Activated T-helper 2 cell treated with anti-CD3 and anti-CD28 coated beads, Interferon-gamma antibody, Interleukin-2, Interleukin-4, amounts not matched to agents 10 μg/mL and 5 μg/mL and 100 μg/mL, durations not matched to agents 14 hours and 24 hours and 36 hours (primary cell): ENCODE results near the gene KRT74. TPM values are rescaled to one million over a fixed set of nuclear protein-coding genes. Genes with fewer than 3 reads are reported as not detected.

Experiments used
- DNase-seq: peaks from one replicate; pipeline ENCODE4 v3.0.0; 2021; ENCODE audit warnings: low spot score
- H3K27ac Mint-ChIP-seq: one replicate; pipeline ENCODE4 v1.8.0; 2021; ENCODE audit warnings: mixed read lengths
- H3K27me3 Mint-ChIP-seq: one replicate; pipeline ENCODE4 v1.8.0; 2021; ENCODE audit warnings: low read depth, mixed read lengths
- H3K36me3 Mint-ChIP-seq: one replicate; pipeline ENCODE4 v1.8.0; 2021; ENCODE audit warnings: low read depth, mixed read lengths
- H3K4me1 Mint-ChIP-seq: one replicate; pipeline ENCODE4 v1.8.0; 2021; ENCODE audit warnings: low read depth, mixed read lengths
- H3K4me3 Mint-ChIP-seq: one replicate; pipeline ENCODE4 v1.8.0; 2021; ENCODE audit warnings: low read depth, mild to moderate bottlenecking, moderate library complexity, mixed read lengths
- H3K9me3 Mint-ChIP-seq: one replicate; pipeline ENCODE4 v1.8.0; 2021; ENCODE audit warnings: mixed read lengths
- intact Hi-C: fragments of 100-400 bp; cut with micrococcal nuclease; formaldehyde crosslinking; loops from one replicate; pipeline ENCODE4 v1.15.1; 2023
- total RNA-seq: library from RNA; stranded (reverse); gene quantifications from 2 replicates; pipeline ENCODE4 v1.2.3, GENCODE V29; 2022

The KRT74 gene
- not detected in 2 replicates for total RNA-seq

GRCh38 chr12:52573743-52574142, at the start of gene KRT74:
TSS of gene KRT74 (minus strand) at chr12:52573843. CDS start at chr12:52573777, 66 bp downstream.
- DNase-seq, result no peak
- H3K9me3 Mint-ChIP-seq, result no peaks in the 10 kb centered on the region
- H3K36me3 Mint-ChIP-seq, result no peaks in the 10 kb centered on the region
- intact Hi-C loops, result no loop called here
- H3K4me1 Mint-ChIP-seq, result no peaks in the 10 kb centered on the region
- peaks cover 8% of the 10 kb centered on the region for H3K27me3 Mint-ChIP-seq
- no peak within 1 kb of the TSS for H3K27ac Mint-ChIP-seq
- H3K4me3 Mint-ChIP-seq, result no peak within 1 kb of the TSS

- Mint-ChIP-seq H3K27me3 (peaks cover 23% of the 10 kb centered on the region), H3K4me1 (peaks cover 11% of the 10 kb centered on the region), H3K36me3 (no peaks in the 10 kb centered on the region), H3K4me3 (no peak overlapping the region), H3K27ac (no peak overlapping the region), H3K9me3 (no peaks in the 10 kb centered on the region)
- DNase-seq, result no peak
- intact Hi-C loops, result no loop called here
Observed at GRCh38 chr12:52622349-52622748, 48.7 kb upstream of the KRT74 start.

- Mint-ChIP-seq H3K4me3 (no peak overlapping the region), H3K9me3 (no peaks in the 10 kb centered on the region), H3K4me1 (peaks cover 20% of the 10 kb centered on the region), H3K36me3 (no peaks in the 10 kb centered on the region), H3K27me3 (peaks cover 13% of the 10 kb centered on the region), H3K27ac (no peak overlapping the region)
- intact Hi-C loops, result no loop called here
- no peak for DNase-seq
Observed at GRCh38 chr12:52618866-52619265, 45.2 kb upstream of the KRT74 start.

- intact Hi-C loops, result no loop called here
- Mint-ChIP-seq H3K27me3 (peaks cover 12% of the 10 kb centered on the region), H3K36me3 (no peaks in the 10 kb centered on the region), H3K9me3 (no peaks in the 10 kb centered on the region), H3K27ac (no peak within 1 kb of the TSS), H3K4me1 (peaks cover 24% of the 10 kb centered on the region), H3K4me3 (no peak within 1 kb of the TSS)
- no peak for DNase-seq
Observed at GRCh38 chr12:52618216-52618615, 44.6 kb upstream of the KRT74 start, which contains the start of gene KRT73. TSS of gene KRT73 (minus strand) at chr12:52618559. CDS start at chr12:52618524, 35 bp downstream.

GRCh38 chr12:52617403-52617785, 43.8 kb upstream of the KRT74 start:
- peaks cover 8% of the 10 kb centered on the region for H3K27me3 Mint-ChIP-seq
- H3K9me3 Mint-ChIP-seq, result no peaks in the 10 kb centered on the region
- intact Hi-C loops, result no loop called here
- H3K27ac Mint-ChIP-seq, result no peak overlapping the region
- no peak overlapping the region for H3K4me3 Mint-ChIP-seq
- H3K36me3 Mint-ChIP-seq, result no peaks in the 10 kb centered on the region
- peaks cover 29% of the 10 kb centered on the region for H3K4me1 Mint-ChIP-seq
- DNase-seq, result no peak

- Mint-ChIP-seq H3K4me3 (no peak overlapping the region), H3K27ac (no peak overlapping the region), H3K9me3 (no peaks in the 10 kb centered on the region), H3K36me3 (no peaks in the 10 kb centered on the region), H3K27me3 (peaks cover 8% of the 10 kb centered on the region), H3K4me1 (peaks cover 29% of the 10 kb centered on the region)
- peak; percentile 3 for DNase-seq
- intact Hi-C loops, result no loop called here
Observed at GRCh38 chr12:52616680-52617402, 43.2 kb upstream of the KRT74 start.

GRCh38 chr12:52615912-52616311, 42.3 kb upstream of the KRT74 start:
- Mint-ChIP-seq H3K9me3 (no peaks in the 10 kb centered on the region), H3K27ac (peak overlapping the region; percentile 6), H3K4me1 (peaks cover 27% of the 10 kb centered on the region), H3K36me3 (no peaks in the 10 kb centered on the region), H3K4me3 (no peak overlapping the region), H3K27me3 (peaks cover 8% of the 10 kb centered on the region)
- intact Hi-C loops, result no loop called here
- DNase-seq, result peak; percentile 4

GRCh38 chr12:52615208-52615868, 41.7 kb upstream of the KRT74 start:
- Mint-ChIP-seq H3K4me1 (peaks cover 32% of the 10 kb centered on the region), H3K4me3 (no peak overlapping the region), H3K36me3 (no peaks in the 10 kb centered on the region), H3K27ac (peak overlapping the region; percentile 48), H3K27me3 (peaks cover 8% of the 10 kb centered on the region), H3K9me3 (no peaks in the 10 kb centered on the region)
- peak; percentile 6 for DNase-seq
- intact Hi-C loops, result no loop called here

GRCh38 chr12:52614381-52615207, 41.0 kb upstream of the KRT74 start:
- H3K4me3 Mint-ChIP-seq, result no peak overlapping the region
- no peaks in the 10 kb centered on the region for H3K9me3 Mint-ChIP-seq
- intact Hi-C loops, result no loop called here
- peak; percentile 6 for DNase-seq
- H3K4me1 Mint-ChIP-seq, result peaks cover 36% of the 10 kb centered on the region
- H3K27ac Mint-ChIP-seq, result no peak overlapping the region
- peaks cover 8% of the 10 kb centered on the region for H3K27me3 Mint-ChIP-seq
- no peaks in the 10 kb centered on the region for H3K36me3 Mint-ChIP-seq

- Mint-ChIP-seq H3K4me1 (peaks cover 40% of the 10 kb centered on the region), H3K36me3 (no peaks in the 10 kb centered on the region), H3K27ac (no peak overlapping the region), H3K27me3 (peaks cover 8% of the 10 kb centered on the region), H3K9me3 (no peaks in the 10 kb centered on the region), H3K4me3 (no peak overlapping the region)
- DNase-seq, result peak; percentile 2
- intact Hi-C loops, result no loop called here
Observed at GRCh38 chr12:52613384-52614030, 39.9 kb upstream of the KRT74 start.

GRCh38 chr12:52612431-52613383, 39.1 kb upstream of the KRT74 start:
- intact Hi-C loops, result no loop called here
- DNase-seq, result no peak

GRCh38 chr12:52611080-52611468, 37.4 kb upstream of the KRT74 start:
- no peaks in the 10 kb centered on the region for H3K9me3 Mint-ChIP-seq
- DNase-seq, result no peak
- H3K4me3 Mint-ChIP-seq, result no peak overlapping the region
- H3K36me3 Mint-ChIP-seq, result no peaks in the 10 kb centered on the region
- peaks cover 6% of the 10 kb centered on the region for H3K27me3 Mint-ChIP-seq
- intact Hi-C loops, result no loop called here
- H3K27ac Mint-ChIP-seq, result no peak overlapping the region
- H3K4me1 Mint-ChIP-seq, result peaks cover 44% of the 10 kb centered on the region

More at GRCh38 chr12:52612431-52613383, 39.1 kb upstream of the KRT74 start:
- H3K4me3 Mint-ChIP-seq, result no peak overlapping the region
- H3K27me3 Mint-ChIP-seq, result peaks cover 10% of the 10 kb centered on the region
- no peak overlapping the region for H3K27ac Mint-ChIP-seq
- peaks cover 43% of the 10 kb centered on the region for H3K4me1 Mint-ChIP-seq
- no peaks in the 10 kb centered on the region for H3K9me3 Mint-ChIP-seq
- H3K36me3 Mint-ChIP-seq, result no peaks in the 10 kb centered on the region
